ENCODE results near the gene FLT3LG.
"Not testable (repeated sequence)": the region's sequence is repeated elsewhere in the genome, so short reads cannot be mapped to it uniquely, and the experiment has no call there.

FLT3LG gene

GRCh38 chr19:49441210-49441959, 32.6 kb upstream of the FLT3LG start, which contains the start of gene SLC17A7:
Gene SLC17A7, minus strand, starts transcription at chr19:49441527. Its CDS starts 148 bp downstream, at chr19:49441379.
- DNase-seq: peak; percentile 45

- DNase-seq: no peak
These were observed 32.1 kb upstream of the FLT3LG start for GRCh38 chr19:49441960-49442350.

- DNase-seq: no peak
These were observed 31.7 kb upstream of the FLT3LG start for GRCh38 chr19:49442354-49442753.

GRCh38 chr19:49442771-49443365, 31.1 kb upstream of the FLT3LG start:
- peak; percentile 64 for DNase-seq

GRCh38 chr19:49443366-49444099, 30.5 kb upstream of the FLT3LG start:
- DNase-seq: peak; percentile 97

- DNase-seq: not testable (repeated sequence)
These were observed 29.8 kb upstream of the FLT3LG start for GRCh38 chr19:49444100-49444700.

GRCh38 chr19:49445997-49446396, 28.0 kb upstream of the FLT3LG start:
- no peak for DNase-seq

- no peak for DNase-seq
These were observed 26.3 kb upstream of the FLT3LG start for GRCh38 chr19:49447485-49448431.

- DNase-seq: no peak
These were observed 25.6 kb upstream of the FLT3LG start for GRCh38 chr19:49448432-49448786.

GRCh38 chr19:49450405-49450804, 23.6 kb upstream of the FLT3LG start:
- DNase-seq: no peak

- DNase-seq: peak; percentile 99
These were observed 22.4 kb upstream of the FLT3LG start, which contains the start of gene PIH1D1 for GRCh38 chr19:49451430-49452181. Gene PIH1D1, minus strand, starts transcription at chr19:49451814. Its CDS starts 240 bp downstream, at chr19:49451574.

- peak; percentile 99 for DNase-seq
These were observed 20.8 kb upstream of the FLT3LG start, which contains the start of gene ALDH16A1 for GRCh38 chr19:49453013-49453756. Gene ALDH16A1, plus strand, starts transcription at chr19:49453225. Its CDS starts 107 bp downstream, at chr19:49453332.

GRCh38 chr19:49453757-49454240, 20.2 kb upstream of the FLT3LG start:
- DNase-seq: no peak

- no peak for DNase-seq
These were observed 18.2 kb upstream of the FLT3LG start for GRCh38 chr19:49455773-49456172.

GRCh38 chr19:49456326-49456725, 17.7 kb upstream of the FLT3LG start:
- DNase-seq: no peak

GRCh38 chr19:49458567-49458903, 15.5 kb upstream of the FLT3LG start:
- DNase-seq: no peak

GRCh38 chr19:49459388-49459787, 14.6 kb upstream of the FLT3LG start:
- no peak for DNase-seq

GRCh38 chr19:49461130-49461529, 12.9 kb upstream of the FLT3LG start:
- not testable (repeated sequence) for DNase-seq

GRCh38 chr19:49461656-49462055, 12.4 kb upstream of the FLT3LG start:
- no peak for DNase-seq

GRCh38 chr19:49462492-49462891, 11.5 kb upstream of the FLT3LG start:
- no peak for DNase-seq
